ACHN (cell line): Measurements from ENCODE around the gene VDAC1.
A peak's percentile ranks its signal among the peaks of the same experiment; 100 is the strongest.
"Not testable (repeated sequence)": the region's sequence is repeated elsewhere in the genome, so short reads cannot be mapped to it uniquely, and the experiment has no call there.

Experiments
- DNase-seq: peaks from one replicate; pipeline ENCODE4 v3.0.0-alpha.2; 2015
- in situ Hi-C: cut with HindIII; loops from 2 replicates; pipeline ENCODE4 v1.10.0; 2017; ENCODE audit warnings: low sequenced_read_pairs, low pct_ligation_motif_present, low pct_unique_long_range_greater_than_20kb

VDAC1 gene

DNA sequence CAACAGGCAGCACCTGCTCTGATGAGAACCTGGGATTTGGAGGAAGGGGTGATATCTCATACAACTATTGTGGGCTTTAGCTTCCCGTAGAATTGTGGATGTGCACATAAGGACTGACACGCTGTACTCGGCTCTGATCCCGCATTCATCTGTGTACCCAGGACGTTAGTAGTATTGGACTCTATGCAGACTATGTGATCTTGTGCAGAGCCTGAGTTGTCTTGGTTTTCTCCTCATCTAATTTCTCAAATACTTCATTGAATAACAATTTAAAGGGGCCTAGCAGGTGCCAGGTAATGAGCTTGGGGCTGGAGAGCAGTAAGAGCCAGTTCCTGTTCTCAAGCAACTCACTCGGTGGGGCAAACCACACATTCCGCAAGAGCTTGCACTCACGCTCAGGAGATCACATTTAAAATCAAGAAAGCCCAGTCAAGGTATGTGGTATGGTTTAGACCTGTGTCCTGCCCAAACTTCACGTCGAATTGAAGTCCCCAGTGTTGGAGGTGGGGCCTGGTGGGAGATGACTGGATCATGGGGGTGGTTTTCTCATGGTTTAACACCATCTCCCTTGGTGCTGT, 51.1 kb downstream of the VDAC1 start:
- in situ Hi-C loops: no loop called here
- DNase-seq: no peak

DNA sequence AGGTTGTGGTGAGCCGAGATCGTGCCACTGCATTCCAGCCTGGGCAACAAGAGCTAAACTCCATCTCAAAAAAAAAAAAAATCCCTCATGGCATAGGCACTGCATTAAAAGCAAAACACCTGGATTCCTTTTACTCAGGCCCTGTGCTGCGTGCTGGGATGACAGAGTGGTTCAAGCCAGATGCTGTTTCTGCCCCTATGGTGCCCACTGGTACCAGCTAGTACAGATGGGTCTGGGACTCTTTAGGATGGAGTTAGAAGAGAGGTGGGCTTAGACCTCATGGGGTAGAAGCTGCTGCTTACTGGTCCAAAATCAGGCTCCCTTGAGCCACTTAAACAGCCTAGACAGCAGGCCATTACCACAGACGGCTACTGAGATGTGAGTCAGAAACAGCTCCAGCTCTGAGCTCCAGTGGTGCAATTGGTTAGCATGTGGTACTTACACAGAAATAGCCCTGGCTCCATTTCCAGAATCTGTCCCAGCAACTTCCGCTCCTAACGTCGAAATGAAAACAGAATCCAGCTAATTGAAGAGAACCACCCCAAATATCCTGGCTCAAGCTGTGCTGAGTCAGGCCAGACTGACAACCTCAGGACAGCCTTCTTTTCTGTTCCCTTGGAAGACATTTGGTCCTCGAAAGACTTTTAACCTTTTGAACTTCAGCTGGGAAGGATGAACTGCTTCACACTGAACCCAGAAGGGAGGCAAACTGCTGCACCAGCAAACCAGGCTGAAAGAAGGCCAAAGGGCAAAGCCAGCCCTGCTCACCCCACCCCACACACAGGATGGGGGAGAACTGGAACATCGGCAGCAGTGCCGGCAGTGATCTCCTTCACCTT, 51.8 kb downstream of the VDAC1 start:
- in situ Hi-C loops: no loop called here
- DNase-seq: no peak

DNA sequence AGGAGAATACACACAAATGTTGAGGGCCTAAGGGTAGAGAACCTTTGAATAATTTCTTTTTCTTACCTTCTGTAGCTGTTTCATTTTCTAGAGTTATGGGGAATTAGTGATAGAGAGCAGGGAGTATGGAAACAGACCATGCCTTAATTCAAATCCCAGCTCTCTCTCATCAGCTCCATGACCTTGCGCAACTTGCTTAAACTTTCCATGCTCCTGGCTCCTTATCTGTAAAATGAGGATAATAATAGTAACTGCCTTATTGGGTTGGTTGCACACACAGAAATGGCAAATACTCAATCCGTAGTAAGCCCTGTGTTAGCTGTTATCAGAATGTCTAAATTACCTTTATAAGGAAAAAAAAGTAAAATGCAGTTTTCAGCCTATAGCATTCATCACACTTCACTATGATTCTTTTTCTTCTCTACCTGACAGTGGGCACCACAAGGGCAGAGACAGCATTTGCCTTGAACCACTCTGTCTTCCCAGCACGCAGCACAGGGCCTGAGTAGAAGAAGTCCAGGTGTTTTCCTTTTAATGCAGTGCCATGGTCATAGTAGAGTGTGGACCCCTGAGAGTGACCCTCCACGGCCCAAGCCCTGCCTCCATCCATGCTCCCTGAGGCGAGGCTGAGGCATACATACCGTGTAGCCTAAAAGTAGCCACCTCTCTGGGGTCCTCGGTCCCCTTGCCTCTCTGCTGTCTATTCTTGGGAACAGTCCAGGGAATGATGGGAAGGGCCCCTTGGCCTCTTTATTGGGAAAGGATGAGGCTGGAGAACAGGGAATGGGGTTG, 53.8 kb downstream of the VDAC1 start:
- in situ Hi-C loops: no loop called here
- DNase-seq: no peak

DNA sequence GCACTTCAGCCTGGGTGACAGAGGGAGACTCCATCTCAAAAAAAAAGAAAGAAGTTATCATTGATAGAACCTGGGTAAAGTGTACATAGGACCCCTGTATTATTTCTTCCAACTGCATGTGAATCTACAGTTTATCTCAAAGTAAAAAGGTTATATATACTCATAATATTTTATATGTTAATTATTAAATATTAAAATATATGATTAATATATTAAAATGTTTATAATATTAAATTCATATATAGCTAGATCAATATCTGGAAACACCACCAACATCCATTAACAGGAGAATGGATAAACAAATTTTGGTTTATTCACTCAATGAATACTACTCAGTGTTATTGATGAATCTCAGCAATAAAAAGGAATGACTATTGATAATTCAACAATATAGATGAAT, 56.1 kb downstream of the VDAC1 start:
- DNase-seq: no peak
- in situ Hi-C loops: no loop called here

DNA sequence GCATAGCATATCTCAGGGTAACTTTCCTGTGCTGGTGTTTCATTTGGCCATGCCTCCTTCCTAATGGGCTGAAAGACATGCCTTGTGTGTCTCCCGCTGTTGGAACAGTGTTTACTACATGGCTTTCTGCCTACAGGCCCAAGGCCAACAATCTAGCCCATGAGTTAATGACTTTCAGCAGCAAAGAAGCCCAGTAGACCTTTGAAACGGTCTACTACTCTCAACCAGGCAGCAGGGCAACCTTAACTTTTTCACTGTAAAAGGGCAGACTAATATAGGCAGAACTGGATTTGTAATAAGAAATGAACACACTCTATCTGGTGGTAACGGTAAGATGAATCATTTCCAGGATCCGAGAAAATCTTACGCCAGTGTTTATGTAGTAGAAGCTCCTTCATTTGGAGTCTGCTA, 57.3 kb downstream of the VDAC1 start:
- no peak for DNase-seq
- in situ Hi-C loops: no loop called here

DNA sequence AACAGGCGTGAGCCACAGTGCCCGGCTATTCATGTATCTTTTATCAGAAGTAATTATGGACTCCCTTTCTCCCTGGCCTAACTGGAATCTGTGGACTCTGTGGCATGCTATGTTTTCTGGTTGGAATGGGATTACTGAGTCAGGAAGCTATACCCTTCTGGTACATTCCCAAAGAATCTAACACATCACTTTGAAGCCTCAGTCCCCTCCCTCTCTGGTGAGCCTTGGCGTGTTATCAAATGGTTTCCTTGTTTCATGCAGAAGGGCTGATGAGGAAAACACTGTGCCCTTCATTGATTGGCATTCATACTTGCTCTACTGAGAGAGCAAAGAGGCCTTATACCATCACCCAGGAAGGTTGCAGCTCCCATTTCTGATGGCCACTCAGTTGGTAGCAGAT, 59.2 kb downstream of the VDAC1 start:
- no peak for DNase-seq
- in situ Hi-C loops: no loop called here

DNA sequence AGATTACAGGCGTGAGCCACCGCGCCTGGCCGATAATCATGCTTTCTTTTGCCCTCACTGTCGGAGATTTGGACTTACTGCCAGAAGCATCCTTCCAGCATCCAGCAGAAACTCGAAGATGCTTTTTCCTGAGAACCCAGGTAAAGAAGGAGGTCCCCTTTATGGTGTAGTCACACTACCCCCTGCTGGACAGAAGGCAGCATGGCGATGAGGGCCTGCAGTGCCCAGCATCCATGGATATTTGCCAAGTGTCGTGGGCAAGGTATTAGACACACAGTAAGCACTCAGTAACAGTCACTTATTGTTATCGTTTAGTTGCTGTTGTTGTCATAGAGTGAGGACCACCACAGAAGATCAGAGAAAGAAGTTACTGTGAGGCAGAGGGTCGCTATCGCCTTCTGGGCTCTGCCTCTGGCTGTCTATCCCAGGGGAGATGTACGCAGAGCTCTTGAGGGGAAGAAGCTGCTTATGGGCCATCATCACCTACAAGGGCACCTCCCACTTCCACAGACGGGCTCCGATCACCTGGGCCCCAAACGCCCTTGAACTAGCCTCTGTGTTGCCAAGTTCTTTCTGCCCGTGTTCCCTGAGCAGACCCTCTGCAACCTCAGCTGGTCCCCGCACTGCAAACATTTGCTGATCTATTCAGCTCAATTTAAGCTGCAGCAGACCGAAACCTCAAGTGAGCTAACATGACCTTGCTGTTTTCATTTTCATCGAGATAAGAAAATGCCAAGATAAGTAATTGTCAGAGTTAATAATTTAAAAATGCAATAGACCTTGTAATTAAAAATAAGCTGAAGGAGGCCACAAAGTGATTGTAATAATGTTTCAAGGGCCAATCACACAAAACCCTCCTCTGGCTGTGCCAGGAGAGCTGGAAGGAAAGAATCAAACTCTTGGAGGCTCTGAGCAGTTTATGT, 60.3 kb downstream of the VDAC1 start:
- in situ Hi-C loops: no loop called here
- peak; percentile 62 for DNase-seq

DNA sequence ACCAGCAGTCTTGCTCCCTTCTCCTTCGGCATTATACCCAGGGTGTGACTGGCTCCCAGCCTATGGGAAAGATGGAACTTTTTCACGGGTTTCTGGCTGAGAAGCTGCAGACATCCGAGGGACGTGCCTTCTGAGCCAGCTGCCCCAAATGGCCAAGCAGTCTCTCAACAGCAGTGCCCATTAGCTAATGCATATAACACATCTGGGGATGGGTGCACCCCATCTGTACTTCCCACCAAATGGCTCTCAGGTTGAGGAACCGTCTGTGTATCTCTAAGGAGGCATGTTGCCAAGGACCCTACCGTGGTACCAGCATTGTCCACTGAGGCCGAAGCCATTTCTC, 61.3 kb downstream of the VDAC1 start:
- DNase-seq: no peak
- in situ Hi-C loops: no loop called here

DNA sequence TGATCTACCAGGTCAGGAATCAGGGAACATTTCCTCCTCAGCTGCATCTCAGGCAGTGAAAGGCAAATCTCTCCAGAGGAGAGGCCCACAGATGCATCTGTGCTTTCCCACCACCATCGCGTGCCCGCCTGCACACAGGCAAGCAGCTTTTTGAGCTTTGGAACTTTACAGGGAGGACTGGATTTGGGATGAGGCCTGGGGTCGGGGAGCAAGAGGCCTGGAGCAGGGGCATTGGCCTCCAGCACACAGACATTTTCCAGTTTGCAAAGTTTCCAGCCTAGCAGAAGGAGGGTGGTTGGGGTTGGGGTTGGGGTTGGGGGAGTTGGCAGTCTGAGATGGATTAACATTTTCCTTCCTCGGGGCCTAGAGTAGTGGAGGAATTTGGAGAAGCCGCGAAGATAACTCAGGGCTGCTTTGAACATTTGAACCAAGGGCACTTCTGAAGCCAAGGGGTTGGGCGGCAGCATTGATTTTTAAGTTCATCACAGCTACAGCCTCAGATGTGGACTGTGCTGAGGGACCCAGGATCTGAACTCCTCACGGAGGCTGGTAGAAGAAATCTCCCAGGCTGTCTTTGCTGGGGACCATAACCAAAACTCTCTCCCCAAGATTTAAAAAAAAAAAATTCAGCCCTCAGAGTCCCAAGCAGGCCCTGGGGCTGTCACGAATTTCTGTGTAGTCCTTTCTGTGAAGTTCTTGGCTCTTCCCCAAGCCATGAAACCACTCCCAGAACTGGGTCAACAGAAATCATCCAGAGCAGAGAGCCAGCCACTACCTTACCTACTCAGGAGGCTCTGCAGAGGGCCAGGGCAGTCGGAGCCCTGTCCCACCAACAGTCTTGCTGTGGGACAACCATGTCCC, 61.9 kb downstream of the VDAC1 start:
- no peak for DNase-seq
- in situ Hi-C loops: no loop called here

DNA sequence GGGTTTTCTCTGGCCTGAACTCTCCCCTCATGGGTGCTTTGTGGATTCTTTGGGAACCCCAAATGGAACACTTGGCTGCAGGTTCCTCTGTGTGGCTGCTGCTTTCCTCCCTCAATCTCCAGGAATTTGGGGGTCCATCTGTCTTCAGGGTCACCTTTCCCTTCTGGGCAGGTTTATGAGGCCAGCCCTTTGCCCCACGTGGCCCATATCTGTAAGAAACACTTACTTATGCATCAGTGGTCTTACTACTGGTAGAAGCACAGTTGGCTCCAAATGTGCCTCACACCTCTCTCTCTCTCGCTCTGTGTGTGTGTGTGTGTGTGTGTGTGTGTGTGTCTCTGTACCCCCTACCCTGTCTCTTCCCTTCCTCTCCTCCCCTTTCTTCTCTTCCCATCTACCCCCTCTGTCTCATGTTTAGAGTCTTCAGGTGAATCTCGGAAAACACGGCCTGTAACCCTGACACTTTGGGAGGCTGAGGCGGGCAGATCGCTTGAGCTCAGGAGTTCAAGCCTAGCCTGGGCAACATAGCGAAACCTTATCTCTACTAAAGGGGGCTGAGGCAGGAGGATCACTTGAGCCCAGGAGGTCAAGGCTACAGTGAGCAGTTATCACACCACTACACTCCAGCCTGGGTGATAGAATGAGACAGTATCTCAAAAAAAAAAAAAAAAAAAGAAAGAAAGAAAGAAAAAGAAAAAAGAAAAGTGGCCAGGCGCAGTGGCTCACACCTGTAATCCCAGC, 63.1 kb downstream of the VDAC1 start:
- in situ Hi-C loops: no loop called here
- no peak for DNase-seq

DNA sequence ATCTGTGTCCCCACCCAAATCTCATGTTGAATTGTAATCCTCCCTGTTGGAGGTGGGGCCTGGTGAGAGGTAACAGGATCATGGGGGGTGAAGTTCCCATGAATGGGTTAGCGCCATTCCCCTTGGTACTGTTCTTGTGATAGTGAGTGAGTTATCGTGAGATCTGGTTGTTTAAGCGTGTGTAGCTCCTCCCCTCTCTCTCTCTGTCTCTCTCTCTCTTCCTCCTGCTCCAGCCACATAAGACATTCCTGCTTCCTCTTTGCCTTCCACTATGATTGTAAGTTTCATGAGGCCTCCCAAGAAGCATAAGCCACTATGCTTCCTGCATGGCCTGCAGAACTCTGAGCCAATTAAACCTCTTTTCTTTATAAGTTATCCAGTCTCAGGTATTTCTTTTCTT, 65.1 kb downstream of the VDAC1 start:
- in situ Hi-C loops: no loop called here
- DNase-seq: no peak

DNA sequence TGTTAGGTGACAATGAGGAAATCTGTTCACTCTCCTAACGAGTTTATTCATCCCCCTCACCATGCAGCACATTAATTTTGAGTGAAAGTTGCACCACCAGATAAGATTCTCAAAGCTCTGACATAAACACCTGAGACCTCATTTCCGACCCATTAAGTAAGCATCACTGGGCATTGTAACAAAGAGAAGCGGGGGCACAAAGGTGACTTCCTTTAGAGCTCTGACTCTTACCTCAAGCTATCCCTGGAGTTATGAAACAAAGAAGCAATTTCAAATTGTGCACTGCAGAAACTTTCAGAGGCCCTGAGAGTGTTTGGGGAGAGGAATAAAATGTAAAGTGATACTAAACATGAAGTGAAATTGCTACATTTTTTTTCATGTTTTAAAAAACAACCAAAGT, 65.8 kb downstream of the VDAC1 start:
- no peak for DNase-seq
- in situ Hi-C loops: no loop called here

DNA sequence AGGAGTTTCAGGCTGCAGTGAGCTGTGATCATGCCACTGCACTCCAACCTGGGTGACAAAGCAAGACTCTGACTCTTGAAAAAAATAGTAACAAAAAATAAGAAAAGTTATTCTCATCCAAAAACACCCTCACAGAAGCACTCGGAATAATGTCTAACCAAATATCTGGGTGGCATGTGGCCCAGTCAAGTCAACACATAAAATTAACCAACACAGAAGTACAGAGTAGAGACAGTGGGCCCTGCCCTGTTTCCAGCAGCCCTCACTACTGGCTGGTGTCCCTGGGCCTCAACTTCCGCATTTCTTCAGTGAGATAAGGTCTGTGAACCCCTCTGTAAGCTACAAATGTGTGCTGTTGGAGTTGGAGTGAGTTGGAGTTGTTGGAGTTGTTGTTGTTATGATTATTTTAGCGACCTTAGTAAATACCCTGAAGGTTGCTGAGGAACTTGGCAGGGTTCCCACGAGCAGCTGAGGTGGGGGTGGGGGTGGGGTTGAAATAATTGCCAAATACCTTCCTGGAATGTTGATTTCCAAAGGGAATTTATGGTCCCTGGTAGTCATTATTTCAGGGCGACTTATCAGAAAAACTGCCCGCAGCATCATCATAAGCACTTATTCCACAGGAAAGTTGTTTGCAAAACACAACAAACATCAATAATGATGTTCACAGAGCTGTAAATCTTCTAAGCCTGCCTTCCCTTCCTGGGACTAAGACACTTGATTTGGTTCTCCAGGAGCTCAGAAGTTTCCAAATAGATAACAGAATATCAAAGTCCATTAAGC, 66.5 kb downstream of the VDAC1 start:
- in situ Hi-C loops: no loop called here
- no peak for DNase-seq

DNA sequence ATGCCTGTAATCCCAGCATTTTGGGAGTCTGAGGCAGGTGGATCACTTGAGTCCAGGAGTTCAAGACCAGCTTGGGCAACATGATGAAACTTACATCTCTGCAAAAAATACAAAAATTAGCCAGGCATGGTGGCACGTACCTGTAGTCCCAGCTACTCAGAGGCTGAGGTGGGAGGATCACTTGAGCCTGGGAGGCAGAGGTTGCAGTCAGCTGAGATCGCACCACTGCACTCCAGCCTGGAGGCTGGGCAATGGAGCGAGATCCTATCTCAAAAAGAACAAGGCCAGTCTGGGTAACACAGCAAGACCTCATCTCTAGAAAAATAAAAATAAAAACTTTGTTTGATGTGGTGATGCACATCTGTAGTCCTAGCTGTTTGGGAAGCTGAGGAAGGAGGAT, 67.1 kb downstream of the VDAC1 start:
- in situ Hi-C loops, DNase-seq: not testable (repeated sequence)

DNA sequence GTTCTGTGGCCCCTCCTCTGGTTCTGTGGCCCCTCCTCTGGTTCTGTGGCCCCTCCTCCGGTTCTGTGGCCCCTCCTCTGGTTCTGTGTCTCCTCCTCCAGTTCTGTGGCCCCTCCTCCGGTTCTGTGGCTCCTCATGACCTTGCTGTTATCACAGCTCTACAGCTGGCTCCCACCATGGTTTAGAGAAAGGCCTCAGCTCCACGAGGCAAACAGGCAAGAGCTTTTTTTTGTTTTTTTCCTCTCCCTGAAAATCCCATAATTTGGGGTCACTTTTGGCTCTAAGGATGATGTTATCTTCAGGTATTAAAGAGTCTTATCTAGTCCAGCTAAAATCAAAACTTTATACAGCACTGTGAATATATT, 68.1 kb downstream of the VDAC1 start:
- in situ Hi-C loops: no loop called here
- no peak for DNase-seq

DNA sequence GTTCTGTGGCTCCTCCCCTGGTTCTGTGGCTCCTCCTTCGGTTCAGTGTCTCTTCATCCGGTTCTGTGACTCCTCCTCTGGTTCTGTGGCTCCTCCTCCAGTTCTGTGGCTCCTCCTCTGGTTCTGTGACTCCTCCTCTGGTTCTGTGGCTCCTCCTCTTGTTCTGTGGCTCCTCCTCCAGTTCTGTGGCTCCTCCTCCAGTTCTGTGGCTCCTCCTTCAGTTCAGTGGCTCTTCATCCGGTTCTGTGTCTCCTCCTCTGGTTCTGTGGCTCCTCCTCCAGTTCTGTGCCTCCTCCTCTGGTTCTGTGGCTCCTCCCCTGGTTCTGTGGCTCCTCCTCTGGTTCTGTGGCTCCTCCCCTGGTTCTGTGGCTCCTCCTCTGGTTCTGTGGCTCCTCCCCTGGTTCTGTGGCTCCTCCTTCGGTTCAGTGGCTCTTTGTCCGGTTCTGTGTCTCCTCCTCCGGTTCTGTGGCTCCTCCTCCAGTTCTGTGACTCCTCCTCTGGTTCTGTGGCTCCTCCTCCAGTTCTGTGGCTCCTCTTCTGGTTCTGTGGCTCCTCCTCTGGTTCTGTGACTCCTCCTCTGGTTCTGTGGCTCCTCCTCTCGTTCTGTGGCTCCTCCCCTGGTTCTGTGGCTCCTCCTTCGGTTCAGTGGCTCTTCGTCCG, 68.7 kb downstream of the VDAC1 start:
- DNase-seq, in situ Hi-C loops: not testable (repeated sequence)
